Prostate gland (tissue), 2 donors: Measurements from ENCODE around the gene LRRC36. TPM values are rescaled to one million over a fixed set of nuclear protein-coding genes. Genes with fewer than 3 reads are reported as not detected.
A peak's percentile ranks its signal among the peaks of the same experiment; 100 is the strongest.

Source experiments
- DNase-seq: peaks from one replicate; pipeline ENCODE4 v3.0.0-alpha.2; 2019; ENCODE audit warnings: low spot score
- H3K27ac ChIP-seq, 2 donors: fragments of 200-600 bp; sonication (generic); 2 replicates each; pipeline ENCODE4 v1.5.1; 2017 to 2019
- H3K27me3 ChIP-seq: fragments of 200-600 bp; sonication (generic); replicated peaks from 2 replicates; pipeline ENCODE4 v1.5.1; 2019; ENCODE audit not compliant: insufficient read depth
- H3K36me3 ChIP-seq, 2 donors: fragments of 200-600 bp; sonication (generic); 1 replicate in 1 of 2; 2 replicates in 1 of 2; pipeline versions ENCODE4 v1.5.1 to v1.8.1; 2017 to 2019
- H3K4me1 ChIP-seq: fragments of 200-600 bp; sonication (generic); replicated peaks from 2 replicates; pipeline ENCODE4 v1.5.1; 2019
- H3K4me3 ChIP-seq, 2 donors: fragments of 200-600 bp; sonication (generic); 2 replicates each; pipeline ENCODE4 v1.5.1; 2017 to 2019
- H3K9me3 ChIP-seq: fragments of 200-600 bp; sonication (generic); 2 replicates; pipeline ENCODE4 v1.5.1; 2017
- POLR2A ChIP-seq: fragments of 450-650 bp; IDR thresholded peaks from one replicate; pipeline ENCODE4 v1.6.1; 2016; ENCODE audit warnings: antibody characterized with exemption, mild to moderate bottlenecking
- POLR2AphosphoS5 ChIP-seq: sonication (generic); formaldehyde crosslinking; IDR thresholded peaks from one replicate; pipeline ENCODE4 v1.6.1; 2017; ENCODE audit warnings: antibody characterized with exemption
- WGBS: methylation state at CpG from one replicate; pipeline ENCODE4 v1.1.5; 2018; 5-methylcytosine and 5-hydroxymethylcytosine counted together
- intact Hi-C: fragments of 100-400 bp; cut with DNase I; formaldehyde crosslinking; loops from one replicate; pipeline ENCODE4 v1.14.2; 2022
- total RNA-seq, 2 donors: library from RNA; depleted of rRNA; stranded (reverse); fragments of >200 nt; gene quantifications; one replicate each; pipeline ENCODE4 v1.1.0, GENCODE V29; 2016
- TF ChIP-seq, protein P1 (sequence below), 4 experiments: fragments of 200-600 bp in 2 of 4; fragments of 450-650 bp in 2 of 4; sonication (generic) in 2 of 4; IDR thresholded peaks; 1 replicate in 3 of 4; 2 replicates in 1 of 4; pipeline ENCODE4 v1.5.1; 2016 to 2019; ENCODE audit warnings: antibody characterized with exemption in 4 of 4, mild to moderate bottlenecking in 2 of 4, moderate library complexity in 2 of 4

Gene LRRC36
- total RNA-seq, 2 donors from 2014 or later = 4.6 TPM; not detected in 1

- DNase-seq = no peak
- H3K4me1 ChIP-seq = peaks cover 22% of the 10 kb centered on the region
- H3K36me3 ChIP-seq = no peaks in the 10 kb centered on the region
- H3K27ac ChIP-seq = peak overlapping the region in 1 of 2 donors; percentile 94
- TF ChIP-seq POLR2A (no peak), POLR2AphosphoS5 (no peak)
- TF ChIP-seq, protein P1, sequence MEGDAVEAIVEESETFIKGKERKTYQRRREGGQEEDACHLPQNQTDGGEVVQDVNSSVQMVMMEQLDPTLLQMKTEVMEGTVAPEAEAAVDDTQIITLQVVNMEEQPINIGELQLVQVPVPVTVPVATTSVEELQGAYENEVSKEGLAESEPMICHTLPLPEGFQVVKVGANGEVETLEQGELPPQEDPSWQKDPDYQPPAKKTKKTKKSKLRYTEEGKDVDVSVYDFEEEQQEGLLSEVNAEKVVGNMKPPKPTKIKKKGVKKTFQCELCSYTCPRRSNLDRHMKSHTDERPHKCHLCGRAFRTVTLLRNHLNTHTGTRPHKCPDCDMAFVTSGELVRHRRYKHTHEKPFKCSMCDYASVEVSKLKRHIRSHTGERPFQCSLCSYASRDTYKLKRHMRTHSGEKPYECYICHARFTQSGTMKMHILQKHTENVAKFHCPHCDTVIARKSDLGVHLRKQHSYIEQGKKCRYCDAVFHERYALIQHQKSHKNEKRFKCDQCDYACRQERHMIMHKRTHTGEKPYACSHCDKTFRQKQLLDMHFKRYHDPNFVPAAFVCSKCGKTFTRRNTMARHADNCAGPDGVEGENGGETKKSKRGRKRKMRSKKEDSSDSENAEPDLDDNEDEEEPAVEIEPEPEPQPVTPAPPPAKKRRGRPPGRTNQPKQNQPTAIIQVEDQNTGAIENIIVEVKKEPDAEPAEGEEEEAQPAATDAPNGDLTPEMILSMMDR (IDR thresholded peaks at IDR 0.05) = no peak
- intact Hi-C loops = no loop called here
- H3K27me3 ChIP-seq = no peaks in the 10 kb centered on the region
- no peaks in the 10 kb centered on the region for H3K9me3 ChIP-seq
- H3K4me3 ChIP-seq = no peak overlapping the region
- 84% methylated on average over 6 of the region's 6 CpGs for WGBS
Measured at GRCh38 chr16:67407788-67408452, 81.3 kb downstream of the LRRC36 start.

- Histone ChIP-seq H3K36me3 (no peaks in the 10 kb centered on the region), H3K9me3 (no peaks in the 10 kb centered on the region), H3K4me3 (no peak overlapping the region), H3K27ac (no peak overlapping the region), H3K4me1 (peaks cover 11% of the 10 kb centered on the region), H3K27me3 (no peaks in the 10 kb centered on the region)
- no peak for DNase-seq
- WGBS = 92% methylated on average over 9 of the region's 9 CpGs
- intact Hi-C loops = no loop called here
- TF ChIP-seq, protein P1 (IDR thresholded peaks at IDR 0.05) = no peak
- TF ChIP-seq POLR2AphosphoS5 = no peak
- no peak for TF ChIP-seq POLR2A
Measured at GRCh38 chr16:67409631-67410030, 83.0 kb downstream of the LRRC36 start.

DNA sequence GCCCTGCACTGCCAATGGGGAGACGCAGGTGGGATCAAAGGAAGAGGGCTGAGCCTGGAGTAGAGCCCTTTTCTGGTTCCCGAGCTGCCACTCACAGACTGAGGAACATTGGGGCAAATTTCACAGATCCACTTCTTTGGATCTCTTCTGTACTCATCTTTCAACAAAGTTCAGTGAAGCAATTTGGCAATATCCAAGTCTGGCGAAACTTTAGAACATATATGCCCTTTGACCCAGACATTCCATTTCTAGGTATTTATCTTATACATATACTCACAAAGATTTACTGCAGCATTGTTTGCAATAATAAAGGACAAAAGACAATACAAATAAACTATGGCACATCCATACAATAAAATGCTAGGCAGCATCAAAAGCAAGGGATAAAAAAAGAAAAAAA lies 84.7 kb downstream of the LRRC36 start:
- no peaks in the 10 kb centered on the region for H3K36me3 ChIP-seq
- TF ChIP-seq POLR2AphosphoS5 (no peak), POLR2A (no peak)
- TF ChIP-seq, protein P1 (IDR thresholded peaks at IDR 0.05) = no peak
- H3K27ac ChIP-seq = no peak overlapping the region
- intact Hi-C loops = no loop called here
- WGBS = 88% methylated on average over 3 of the region's 3 CpGs
- no peaks in the 10 kb centered on the region for H3K9me3 ChIP-seq
- no peaks in the 10 kb centered on the region for H3K4me1 ChIP-seq
- DNase-seq = no peak
- no peaks in the 10 kb centered on the region for H3K27me3 ChIP-seq
- H3K4me3 ChIP-seq = no peak overlapping the region

DNA sequence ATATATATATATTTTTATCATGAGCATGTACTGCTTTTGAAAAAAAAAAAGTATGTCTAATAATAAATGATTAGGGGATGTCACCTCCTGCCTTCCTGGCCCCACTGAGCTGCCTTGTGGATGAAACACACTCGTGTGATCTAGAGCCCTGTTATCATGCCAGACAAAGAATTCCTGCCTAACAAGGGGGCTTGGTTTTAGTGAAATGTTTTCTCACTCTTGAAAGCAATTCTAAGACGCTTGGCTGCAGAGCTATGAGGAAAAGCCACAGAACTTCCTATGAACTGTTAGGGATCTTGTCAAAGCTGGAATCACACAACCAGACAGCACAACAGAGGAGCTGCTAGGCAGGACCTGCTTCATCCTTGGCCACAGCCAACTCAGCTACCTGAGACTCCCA lies 85.7 kb downstream of the LRRC36 start:
- no peak overlapping the region for H3K27ac ChIP-seq
- 44% methylated on average over 2 of the region's 2 CpGs for WGBS
- no peak for DNase-seq

More for the DNA sequence above, 85.7 kb downstream of the LRRC36 start:
- Histone ChIP-seq H3K36me3 (no peaks in the 10 kb centered on the region), H3K4me3 (no peak overlapping the region), H3K9me3 (no peaks in the 10 kb centered on the region), H3K4me1 (no peaks in the 10 kb centered on the region), H3K27me3 (no peaks in the 10 kb centered on the region)
- intact Hi-C loops = no loop called here
- TF ChIP-seq POLR2AphosphoS5 (no peak), POLR2A (no peak)
- TF ChIP-seq, protein P1 (IDR thresholded peaks at IDR 0.05) = no peak
